Loucy (cell line): ENCODE measurements around the gene PFN3.

ENCODE experiments used
- EZH2phosphoT487 ChIP-seq: fragments of 200-600 bp; IDR thresholded peaks from 2 replicates; pipeline ENCODE4 v1.6.1; 2018; ENCODE audit warnings: antibody characterized with exemption, mild to moderate bottlenecking, moderate library complexity, borderline replicate concordance
- TF ChIP-seq, protein P1 (sequence below): fragments of 200-600 bp; sonication (generic); conservative IDR thresholded peaks from 2 replicates; pipeline ENCODE4 v1.5.1; 2014; ENCODE audit warnings: mild to moderate bottlenecking, antibody characterized with exemption, low read length

GRCh38 chr5:177354711-177355110, 45.8 kb downstream of the PFN3 start:
- TF ChIP-seq, protein P1, sequence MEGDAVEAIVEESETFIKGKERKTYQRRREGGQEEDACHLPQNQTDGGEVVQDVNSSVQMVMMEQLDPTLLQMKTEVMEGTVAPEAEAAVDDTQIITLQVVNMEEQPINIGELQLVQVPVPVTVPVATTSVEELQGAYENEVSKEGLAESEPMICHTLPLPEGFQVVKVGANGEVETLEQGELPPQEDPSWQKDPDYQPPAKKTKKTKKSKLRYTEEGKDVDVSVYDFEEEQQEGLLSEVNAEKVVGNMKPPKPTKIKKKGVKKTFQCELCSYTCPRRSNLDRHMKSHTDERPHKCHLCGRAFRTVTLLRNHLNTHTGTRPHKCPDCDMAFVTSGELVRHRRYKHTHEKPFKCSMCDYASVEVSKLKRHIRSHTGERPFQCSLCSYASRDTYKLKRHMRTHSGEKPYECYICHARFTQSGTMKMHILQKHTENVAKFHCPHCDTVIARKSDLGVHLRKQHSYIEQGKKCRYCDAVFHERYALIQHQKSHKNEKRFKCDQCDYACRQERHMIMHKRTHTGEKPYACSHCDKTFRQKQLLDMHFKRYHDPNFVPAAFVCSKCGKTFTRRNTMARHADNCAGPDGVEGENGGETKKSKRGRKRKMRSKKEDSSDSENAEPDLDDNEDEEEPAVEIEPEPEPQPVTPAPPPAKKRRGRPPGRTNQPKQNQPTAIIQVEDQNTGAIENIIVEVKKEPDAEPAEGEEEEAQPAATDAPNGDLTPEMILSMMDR: no peak
- no peak for TF ChIP-seq EZH2phosphoT487
